Mononuclear cell (primary cell): ENCODE data around the gene PRXL2B. TPM values are rescaled to one million over a fixed set of nuclear protein-coding genes. Genes with fewer than 3 reads are reported as not detected.

Experiments
- H3K27me3 ChIP-seq: 2 replicates; pipeline ENCODE4 v1.6.0; 2011; ENCODE audit warnings: low read length, control low read depth; ENCODE audit not compliant: insufficient read depth
- H3K4me1 ChIP-seq: 2 replicates; pipeline ENCODE4 v1.5.1; 2011; ENCODE audit warnings: mild to moderate bottlenecking, low read length, control low read depth; ENCODE audit not compliant: insufficient read depth
- H3K4me3 ChIP-seq: 2 replicates; pipeline ENCODE4 v1.5.1; 2011; ENCODE audit warnings: mild to moderate bottlenecking, low read length, moderate library complexity
- H3K9me3 ChIP-seq: 2 replicates; pipeline ENCODE4 v1.5.1; 2011; ENCODE audit warnings: low read depth, mild to moderate bottlenecking, control low read depth, low read length
- total RNA-seq: library from RNA; depleted of rRNA; stranded (reverse); fragments of >200 nt; gene quantifications from one replicate; pipeline ENCODE4 v1.2.3, GENCODE V29; 2012

Gene PRXL2B
- total RNA-seq, 1 donor, result 4.2 TPM

DNA sequence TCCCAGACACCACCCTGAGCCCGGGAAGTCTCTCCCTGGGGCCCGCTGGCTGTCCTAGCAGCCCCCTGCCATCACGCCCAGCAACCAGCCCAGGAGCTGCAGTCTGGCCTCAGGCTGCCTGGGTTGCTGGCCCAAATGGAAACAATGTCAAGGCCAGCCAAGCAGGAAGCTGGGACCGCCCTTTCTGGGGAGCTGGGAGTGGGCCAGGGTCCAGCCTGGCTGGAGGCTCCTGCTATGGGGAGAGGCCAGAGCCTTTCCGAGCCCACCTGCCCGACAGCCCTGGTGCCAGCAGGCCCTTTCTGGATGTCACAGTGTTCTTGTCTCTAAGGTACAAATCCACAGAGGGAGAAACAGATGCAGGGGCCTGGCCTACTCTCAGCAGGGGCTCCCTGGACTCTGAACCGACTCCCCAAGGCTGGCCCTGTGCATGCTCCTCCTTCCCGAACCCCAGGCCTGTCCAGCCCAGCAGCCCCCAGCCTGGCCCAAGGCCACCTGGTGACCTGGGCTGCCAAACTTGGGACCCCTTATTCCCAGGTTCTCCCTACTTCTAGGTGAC, 47.4 kb downstream of the PRXL2B start:
- Histone ChIP-seq H3K27me3 (peaks cover 3% of the 10 kb centered on the region), H3K4me3 (no peak overlapping the region), H3K4me1 (no peaks in the 10 kb centered on the region), H3K9me3 (no peaks in the 10 kb centered on the region)

DNA sequence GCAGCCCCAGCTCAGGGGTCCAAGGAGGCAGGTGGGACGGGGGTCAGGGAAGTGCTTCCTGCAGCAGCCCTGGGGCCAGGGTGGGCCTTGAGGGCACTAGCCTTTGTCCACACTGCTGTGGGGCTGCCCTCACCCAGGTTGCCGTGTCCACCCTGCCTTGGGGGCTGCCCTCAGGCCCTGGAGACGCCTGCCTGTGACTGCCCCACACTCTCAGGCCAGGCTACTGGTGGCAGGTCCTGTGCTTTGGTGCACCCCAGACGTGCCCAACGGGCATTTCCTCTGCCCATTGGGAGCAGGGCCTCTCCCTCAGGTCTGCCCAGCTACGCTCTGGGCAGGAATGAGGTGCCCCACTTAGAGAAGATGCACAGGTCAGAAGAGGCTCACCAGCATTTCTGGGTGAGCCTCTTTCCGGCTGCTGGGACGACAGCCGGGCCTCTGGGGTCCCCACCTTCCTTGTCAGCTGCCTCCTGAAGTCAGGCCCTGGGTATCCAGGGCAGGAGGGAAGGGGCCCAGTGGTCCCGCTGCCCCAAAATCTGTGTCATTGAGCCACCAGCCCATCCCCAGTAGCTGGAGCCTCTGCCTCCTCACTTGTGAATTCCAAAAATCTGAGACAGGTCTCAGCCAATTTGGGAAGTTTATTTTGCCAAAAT, 48.9 kb downstream of the PRXL2B start:
- no peak overlapping the region for H3K4me3 ChIP-seq
- H3K9me3 ChIP-seq, result no peaks in the 10 kb centered on the region
- no peaks in the 10 kb centered on the region for H3K27me3 ChIP-seq
- H3K4me1 ChIP-seq, result no peaks in the 10 kb centered on the region

DNA sequence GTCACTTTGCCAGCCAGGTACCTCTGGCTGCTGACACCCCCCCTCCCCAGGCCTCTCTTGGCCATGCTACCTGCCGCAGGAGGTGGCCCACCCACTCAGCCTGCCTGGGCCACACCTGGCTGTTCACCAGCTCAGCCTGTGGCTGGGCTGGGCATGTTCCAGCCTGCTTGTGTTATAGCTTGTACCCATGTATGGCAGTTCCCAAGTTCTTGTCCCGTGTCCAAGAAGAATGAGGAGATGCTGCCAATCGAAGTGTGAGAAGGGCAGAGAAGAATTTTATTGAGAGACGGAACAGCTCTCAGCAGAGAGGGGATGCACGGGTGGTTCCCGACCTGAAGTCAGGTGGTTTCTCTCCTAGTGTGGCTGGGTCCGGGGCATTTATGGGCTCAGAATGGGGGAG, 50.2 kb downstream of the PRXL2B start:
- H3K27me3 ChIP-seq, result no peaks in the 10 kb centered on the region
- H3K4me3 ChIP-seq, result no peak overlapping the region
- peaks cover 5% of the 10 kb centered on the region for H3K4me1 ChIP-seq
- H3K9me3 ChIP-seq, result no peaks in the 10 kb centered on the region

DNA sequence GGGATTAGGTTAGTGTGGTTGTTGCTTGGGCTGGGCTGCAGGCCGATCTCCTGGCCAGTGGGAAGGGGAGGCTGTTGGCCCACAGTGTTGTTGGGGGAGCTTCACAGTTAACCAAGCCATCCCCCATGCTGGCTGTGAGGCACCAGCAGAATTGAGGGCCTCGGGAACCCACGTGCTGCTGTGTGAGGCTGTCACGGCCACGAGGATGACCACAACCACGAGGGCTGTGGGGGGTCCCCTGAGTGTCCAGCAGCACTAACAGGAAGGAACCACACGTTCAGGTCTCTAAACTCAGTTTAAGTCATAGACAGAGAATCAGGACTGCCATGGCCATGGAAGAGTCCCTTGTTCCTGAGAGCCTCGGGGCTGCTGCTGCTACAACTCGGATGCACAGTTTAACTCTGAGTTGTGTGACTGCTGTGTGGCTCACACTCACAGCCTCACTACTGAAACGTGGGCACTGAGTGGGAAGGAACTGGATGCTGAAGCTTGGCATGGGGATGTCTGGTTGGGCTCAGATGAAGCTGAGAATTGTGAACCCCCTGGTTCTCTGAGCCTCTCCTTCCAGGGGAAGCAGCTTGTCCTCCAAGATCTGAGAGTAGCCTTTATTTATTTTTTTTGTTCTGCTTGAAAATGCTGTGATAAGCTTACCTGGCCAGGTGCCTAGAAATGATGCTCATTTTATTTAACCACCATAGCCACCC, 51.0 kb downstream of the PRXL2B start:
- H3K4me1 ChIP-seq, result peaks cover 13% of the 10 kb centered on the region
- H3K27me3 ChIP-seq, result no peaks in the 10 kb centered on the region

DNA sequence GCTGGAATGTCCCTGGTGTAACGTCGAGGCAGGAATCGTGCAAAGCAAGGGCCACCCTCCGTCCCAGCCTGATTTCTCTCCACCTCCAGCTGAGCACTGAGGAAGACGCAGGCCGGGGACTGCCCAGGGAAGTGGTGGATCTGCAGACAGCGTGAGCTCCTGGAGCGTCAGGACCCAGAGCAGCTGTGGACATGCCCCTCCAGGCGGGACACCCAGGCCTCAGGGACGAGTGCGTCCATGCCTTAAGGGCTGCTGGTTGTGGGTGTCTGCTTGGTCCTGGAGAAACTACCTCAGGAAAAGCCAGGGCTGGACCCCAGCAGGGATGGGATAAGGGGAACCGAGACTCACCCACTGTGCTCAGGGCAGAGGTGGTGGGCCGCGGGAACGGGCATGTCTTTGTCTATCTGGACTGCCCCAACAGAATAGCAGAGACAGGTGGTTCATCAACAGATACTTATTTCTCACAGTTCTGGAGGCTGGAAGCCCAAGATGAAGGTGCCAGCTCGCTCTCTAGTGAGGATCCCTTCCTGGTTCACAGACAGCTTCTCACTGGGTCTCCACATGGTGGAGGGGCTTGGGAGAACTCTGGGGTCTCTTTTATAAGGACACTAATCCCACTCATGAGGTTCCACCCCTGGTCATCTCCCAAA, 52.0 kb downstream of the PRXL2B start:
- Histone ChIP-seq H3K9me3 (no peaks in the 10 kb centered on the region), H3K27me3 (no peaks in the 10 kb centered on the region), H3K4me1 (peaks cover 18% of the 10 kb centered on the region), H3K4me3 (no peak overlapping the region)

More for the DNA sequence above, 51.0 kb downstream of the PRXL2B start:
- Histone ChIP-seq H3K4me3 (no peak overlapping the region), H3K9me3 (no peaks in the 10 kb centered on the region)

DNA sequence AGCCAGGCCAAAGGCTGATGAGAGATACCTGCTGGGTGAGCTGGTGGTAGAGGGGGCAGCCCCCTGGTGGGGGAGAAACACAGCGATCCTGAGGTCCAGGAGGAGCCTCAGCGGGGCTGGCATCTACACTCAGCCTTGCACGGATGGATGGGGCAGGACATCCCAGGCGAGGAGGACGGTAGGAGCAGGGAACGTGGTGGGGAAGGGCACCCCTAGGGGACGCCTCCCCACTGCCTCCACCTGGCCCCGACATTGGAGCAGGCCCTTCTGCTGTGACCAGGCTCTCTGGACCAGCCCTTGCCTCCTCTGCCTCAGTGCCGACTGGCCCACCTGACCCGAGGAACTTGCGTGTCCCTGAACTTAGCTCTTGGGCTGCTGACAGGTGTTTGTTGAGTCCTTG, 52.6 kb downstream of the PRXL2B start:
- Histone ChIP-seq H3K4me1 (peaks cover 18% of the 10 kb centered on the region), H3K27me3 (no peaks in the 10 kb centered on the region), H3K4me3 (no peak overlapping the region), H3K9me3 (no peaks in the 10 kb centered on the region)

DNA sequence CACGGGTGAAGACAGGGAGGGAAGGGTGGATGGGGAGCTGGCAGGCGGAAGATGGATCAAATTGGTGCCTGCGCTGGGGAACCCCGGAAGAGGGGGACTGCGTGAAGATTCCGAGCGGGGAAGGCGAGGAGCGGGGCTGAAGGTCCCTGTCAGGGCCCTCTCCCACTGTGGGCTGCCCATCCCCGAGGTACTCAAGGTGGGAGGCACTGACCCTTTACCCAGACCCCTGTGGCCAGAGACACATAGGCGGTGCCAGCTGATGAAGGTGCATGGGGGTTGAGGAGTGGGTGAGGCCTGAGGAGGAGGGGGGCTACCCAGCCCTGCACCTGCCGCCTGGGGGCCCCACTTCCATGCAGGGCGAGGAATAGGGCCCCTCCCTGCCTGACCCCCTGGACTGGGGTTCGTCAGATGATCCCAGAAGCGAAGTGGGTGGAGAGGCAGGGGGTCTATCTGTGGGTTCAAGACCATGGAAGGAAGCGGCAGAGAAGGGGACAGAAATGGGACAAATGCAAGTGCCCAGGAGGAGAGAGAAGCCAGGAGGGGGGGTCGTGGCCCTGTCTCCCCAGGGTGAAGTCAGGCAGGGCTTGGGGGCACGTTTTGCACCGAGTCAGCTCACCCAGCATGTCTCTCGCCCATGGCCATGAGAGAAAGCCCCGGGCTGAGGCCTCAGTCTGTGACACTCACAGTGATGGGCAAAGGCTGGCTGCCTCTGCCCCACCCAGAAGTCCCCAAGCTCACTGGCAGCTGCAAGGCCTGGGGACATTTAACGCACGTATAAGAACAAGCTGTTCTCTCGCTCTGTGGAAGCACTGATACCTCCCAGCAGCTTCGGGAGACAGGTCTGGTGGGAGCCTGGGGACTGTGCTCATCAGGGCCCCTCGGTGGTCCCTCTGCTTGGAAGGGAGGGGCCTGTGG, 53.3 kb downstream of the PRXL2B start:
- Histone ChIP-seq H3K9me3 (no peaks in the 10 kb centered on the region), H3K4me3 (no peak overlapping the region), H3K4me1 (peaks cover 18% of the 10 kb centered on the region), H3K27me3 (no peaks in the 10 kb centered on the region)

DNA sequence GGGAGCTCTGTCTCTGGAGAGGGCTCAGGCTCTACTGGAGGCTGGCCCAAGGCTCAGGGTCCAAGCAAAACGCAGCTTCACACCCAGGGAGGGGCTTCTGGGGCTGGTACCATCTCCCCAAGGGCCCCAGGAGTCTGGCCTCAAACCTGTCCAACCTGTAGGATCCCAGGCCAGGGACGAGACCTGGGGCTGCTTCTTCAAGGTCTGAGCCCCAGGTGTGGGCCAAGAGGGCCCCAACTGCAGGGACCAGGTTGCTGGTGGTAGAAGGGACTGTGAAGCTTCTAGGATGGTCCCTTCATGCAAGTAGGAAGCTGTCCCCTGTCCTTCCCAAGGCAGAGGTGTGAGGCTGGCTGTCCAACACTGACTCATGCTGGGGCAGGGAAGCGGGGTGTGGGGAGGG, 54.0 kb downstream of the PRXL2B start:
- Histone ChIP-seq H3K27me3 (no peaks in the 10 kb centered on the region), H3K4me1 (peaks cover 18% of the 10 kb centered on the region), H3K4me3 (no peak overlapping the region), H3K9me3 (no peaks in the 10 kb centered on the region)

Other genes with a start within 250 kb of the PRXL2B start
- 4.2 TPM for gene MORN1, start 195.2 kb upstream of the PRXL2B start, total RNA-seq
- gene RER1, start 194.9 kb upstream of the PRXL2B start, total RNA-seq, result 18.8 TPM
- gene PEX10, start 174.2 kb upstream of the PRXL2B start, total RNA-seq, result 7.5 TPM
- gene PLCH2, start 110.5 kb upstream of the PRXL2B start, total RNA-seq, result 4.7 TPM
- gene PANK4, start 60.2 kb upstream of the PRXL2B start, total RNA-seq, result 33.5 TPM
- gene HES5, start 56.5 kb upstream of the PRXL2B start, total RNA-seq, result not detected
- gene TNFRSF14, start 30.4 kb upstream of the PRXL2B start, total RNA-seq, result 127 TPM
- gene MMEL1, start 46.2 kb downstream of the PRXL2B start, total RNA-seq, result 0.63 TPM
- 0.10 TPM for gene TTC34, start 214.9 kb downstream of the PRXL2B start, total RNA-seq